ENCODE results near the gene PTGIS.
A peak's percentile ranks its signal among the peaks of the same experiment; 100 is the strongest.

Gene PTGIS

GRCh38 chr20:49579874-49580812 lies 12.2 kb upstream of the PTGIS start:
- no peak overlapping the region for H3K27ac Mint-ChIP-seq
- CTCF ChIA-PET = interaction anchor here (0.9 to 1.4 kb wide), 3 partner anchors 10 to 38 kb away, joined by 3 to 8 read pairs (median 3); no protein-coding TSS in a partner anchor
- H3K36me3 Mint-ChIP-seq = peaks cover 14% of the 10 kb centered on the region
- H3K4me3 Mint-ChIP-seq = no peak overlapping the region
- peaks cover 47% of the 10 kb centered on the region for H3K4me1 Mint-ChIP-seq
- peaks cover 16% of the 10 kb centered on the region for H3K9me3 Mint-ChIP-seq
- peaks cover 80% of the 10 kb centered on the region for H3K27me3 Mint-ChIP-seq
- no peak for DNase-seq

GRCh38 chr20:49579195-49579594 lies 11.3 kb upstream of the PTGIS start:
- Mint-ChIP-seq H3K36me3 (peaks cover 14% of the 10 kb centered on the region), H3K9me3 (peaks cover 16% of the 10 kb centered on the region), H3K4me3 (no peak overlapping the region), H3K4me1 (peaks cover 44% of the 10 kb centered on the region), H3K27me3 (peaks cover 72% of the 10 kb centered on the region), H3K27ac (no peak overlapping the region)
- no peak for DNase-seq
- CTCF ChIA-PET = interaction anchor here (0.9 to 1.4 kb wide), 2 partner anchors 29 to 37 kb away, joined by 3 to 8 read pairs; no protein-coding TSS in a partner anchor

DNA sequence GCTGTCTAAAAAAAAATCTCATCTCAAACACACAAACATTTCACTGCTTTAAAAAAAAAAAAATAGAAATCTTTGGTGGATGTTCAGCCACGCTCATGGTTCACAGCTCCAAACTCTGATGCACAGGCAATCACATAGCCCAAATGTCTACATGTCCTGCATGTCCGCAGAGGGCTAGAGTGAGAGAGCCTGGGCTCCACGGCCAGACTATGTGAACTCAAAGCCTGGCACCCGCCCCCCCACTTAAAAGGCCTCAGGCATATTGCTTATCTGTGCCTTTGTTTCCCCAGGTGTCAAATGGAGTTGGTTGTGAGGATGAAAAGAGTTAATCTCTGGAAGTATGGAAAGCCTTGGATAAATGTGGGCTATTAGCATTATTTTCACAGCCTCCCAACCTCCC lies 10.5 kb upstream of the PTGIS start:
- Mint-ChIP-seq H3K9me3 (peaks cover 16% of the 10 kb centered on the region), H3K4me3 (no peak overlapping the region), H3K4me1 (peaks cover 52% of the 10 kb centered on the region), H3K27me3 (peaks cover 70% of the 10 kb centered on the region), H3K36me3 (peaks cover 14% of the 10 kb centered on the region), H3K27ac (no peak overlapping the region)
- CTCF ChIA-PET = no interaction called here
- DNase-seq = no peak

- peaks cover 10% of the 10 kb centered on the region for H3K36me3 Mint-ChIP-seq
- H3K9me3 Mint-ChIP-seq = peaks cover 8% of the 10 kb centered on the region
- no peak overlapping the region for H3K27ac Mint-ChIP-seq
- CTCF ChIA-PET = interaction anchor here (1.7 kb wide), 1 partner anchor 36 kb away, joined by 4 read pairs; no protein-coding TSS in a partner anchor
- H3K27me3 Mint-ChIP-seq = peaks cover 73% of the 10 kb centered on the region
- no peak for DNase-seq
- H3K4me3 Mint-ChIP-seq = no peak overlapping the region
- peaks cover 62% of the 10 kb centered on the region for H3K4me1 Mint-ChIP-seq
Measured at GRCh38 chr20:49575551-49576060, 7.7 kb upstream of the PTGIS start.

GRCh38 chr20:49573900-49574416 lies 6.0 kb upstream of the PTGIS start:
- peaks cover 75% of the 10 kb centered on the region for H3K27me3 Mint-ChIP-seq
- peaks cover 10% of the 10 kb centered on the region for H3K36me3 Mint-ChIP-seq
- H3K4me1 Mint-ChIP-seq = peaks cover 62% of the 10 kb centered on the region
- no peak for DNase-seq
- peak overlapping the region; percentile 34 for H3K27ac Mint-ChIP-seq
- H3K4me3 Mint-ChIP-seq = no peak overlapping the region
- H3K9me3 Mint-ChIP-seq = peaks cover 8% of the 10 kb centered on the region
- CTCF ChIA-PET = no interaction called here

DNA sequence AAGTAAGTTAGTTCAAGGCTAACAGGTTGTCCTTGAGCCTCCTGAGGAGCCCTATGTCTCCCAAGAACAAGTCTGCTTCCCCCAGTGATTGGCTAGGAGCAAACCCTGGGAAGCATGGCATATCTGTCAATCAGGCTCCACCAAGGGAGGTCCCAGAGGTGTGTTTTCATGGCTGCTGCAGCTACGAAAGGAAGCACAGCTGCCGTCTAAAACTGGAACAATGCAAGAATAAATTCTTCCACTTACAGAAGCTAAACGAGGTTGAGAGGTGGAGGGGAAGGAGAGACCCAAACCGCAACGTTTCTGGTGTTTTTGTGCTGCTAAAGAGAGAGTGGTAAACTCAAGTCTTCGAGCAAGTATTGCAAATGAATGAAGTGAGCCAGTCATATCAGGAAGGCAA lies 4.9 kb upstream of the PTGIS start:
- Mint-ChIP-seq H3K27ac (peak overlapping the region; percentile 90), H3K27me3 (peaks cover 73% of the 10 kb centered on the region), H3K9me3 (peaks cover 8% of the 10 kb centered on the region), H3K4me3 (peak overlapping the region; percentile 18), H3K4me1 (peaks cover 60% of the 10 kb centered on the region), H3K36me3 (peaks cover 10% of the 10 kb centered on the region)
- peak; percentile 38 for DNase-seq
- CTCF ChIA-PET = interaction anchor here (1.8 kb wide), 1 partner anchor 31 kb away, joined by 7 read pairs; no protein-coding TSS in a partner anchor

DNA sequence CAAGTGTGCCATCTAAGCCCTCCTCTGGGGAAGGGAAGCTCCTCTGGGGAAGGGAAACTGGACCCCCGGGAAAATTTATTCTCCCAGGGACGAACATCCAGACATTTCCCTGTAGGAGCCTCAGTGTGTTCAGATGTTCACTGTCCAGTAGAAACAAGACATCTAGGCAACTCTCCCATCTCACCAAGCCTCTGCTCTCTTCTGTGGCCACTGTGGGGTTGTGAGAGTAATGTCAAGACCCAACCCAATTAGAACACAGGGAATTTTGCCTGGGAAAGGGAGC lies 3.6 kb upstream of the PTGIS start:
- CTCF ChIA-PET = no interaction called here
- H3K4me3 Mint-ChIP-seq = no peak overlapping the region
- H3K36me3 Mint-ChIP-seq = peaks cover 5% of the 10 kb centered on the region
- H3K4me1 Mint-ChIP-seq = peaks cover 48% of the 10 kb centered on the region
- DNase-seq = no peak
- H3K27me3 Mint-ChIP-seq = peaks cover 78% of the 10 kb centered on the region
- H3K9me3 Mint-ChIP-seq = peaks cover 6% of the 10 kb centered on the region
- H3K27ac Mint-ChIP-seq = no peak overlapping the region

GRCh38 chr20:49570828-49571552 lies 3.1 kb upstream of the PTGIS start:
- Mint-ChIP-seq H3K9me3 (peaks cover under 1% of the 10 kb centered on the region), H3K27ac (no peak overlapping the region), H3K4me1 (peaks cover 44% of the 10 kb centered on the region), H3K27me3 (peaks cover 81% of the 10 kb centered on the region), H3K4me3 (no peak overlapping the region), H3K36me3 (no peaks in the 10 kb centered on the region)
- CTCF ChIA-PET = no interaction called here
- DNase-seq = no peak

- H3K27me3 Mint-ChIP-seq = peaks cover 85% of the 10 kb centered on the region
- H3K4me1 Mint-ChIP-seq = peaks cover 43% of the 10 kb centered on the region
- H3K9me3 Mint-ChIP-seq = no peaks in the 10 kb centered on the region
- CTCF ChIA-PET = interaction anchor here (1.3 to 1.5 kb wide), 2 partner anchors 32 to 38 kb away, joined by 3 to 4 read pairs; no protein-coding TSS in a partner anchor
- H3K27ac Mint-ChIP-seq = no peak overlapping the region
- DNase-seq = no peak
- no peak overlapping the region for H3K4me3 Mint-ChIP-seq
- H3K36me3 Mint-ChIP-seq = no peaks in the 10 kb centered on the region
Measured at GRCh38 chr20:49570161-49570827, 2.4 kb upstream of the PTGIS start.

DNA sequence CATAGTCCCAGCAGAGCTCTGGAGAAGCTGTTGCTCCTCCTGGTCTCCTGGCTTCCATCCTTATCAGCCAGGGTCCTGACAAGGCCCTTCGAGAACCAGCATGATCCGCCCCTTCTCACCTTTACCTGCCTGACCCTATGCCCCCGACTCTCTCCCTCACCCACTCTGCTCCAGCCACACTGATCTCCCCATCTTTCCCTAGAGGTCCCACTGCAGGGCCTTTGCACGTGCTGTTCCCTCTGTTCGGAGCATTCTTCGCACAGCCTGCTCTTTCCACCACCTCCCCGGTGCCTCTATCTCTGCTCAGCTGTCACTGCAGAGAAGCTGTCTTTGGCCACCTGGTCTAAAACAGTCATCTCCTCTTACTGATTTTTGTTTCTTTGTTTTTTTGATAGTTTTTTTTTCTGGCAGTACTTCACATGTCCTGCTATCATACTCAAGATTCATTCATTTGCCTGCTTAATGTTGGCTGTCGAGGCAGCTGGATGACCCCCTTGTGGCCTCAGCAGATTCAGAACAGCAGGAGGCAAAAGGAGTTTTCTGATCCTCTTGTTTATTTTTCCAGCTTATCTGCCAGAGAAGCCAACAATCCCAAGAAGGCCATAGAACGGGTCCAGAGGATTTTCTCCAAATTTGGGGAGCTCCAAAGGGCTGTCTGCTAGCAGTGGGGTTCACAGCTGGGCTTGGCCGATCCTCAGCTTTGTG lies 1.6 kb upstream of the PTGIS start:
- Mint-ChIP-seq H3K36me3 (no peaks in the 10 kb centered on the region), H3K4me1 (peaks cover 43% of the 10 kb centered on the region), H3K27ac (no peak overlapping the region)

GRCh38 chr20:49568278-49569151 lies 578 bp upstream of the PTGIS start:
- Mint-ChIP-seq H3K36me3 (no peaks in the 10 kb centered on the region), H3K27me3 (peaks cover 89% of the 10 kb centered on the region), H3K9me3 (no peaks in the 10 kb centered on the region), H3K27ac (no peak overlapping the region), H3K4me1 (peaks cover 37% of the 10 kb centered on the region), H3K4me3 (no peak overlapping the region)
- no peak for DNase-seq
- CTCF ChIA-PET = interaction anchor here (1.0 to 1.5 kb wide), 3 partner anchors 27 to 40 kb away, joined by 3 to 4 read pairs (median 4); no protein-coding TSS in a partner anchor

More for the DNA sequence above, 1.6 kb upstream of the PTGIS start:
- Mint-ChIP-seq H3K9me3 (no peaks in the 10 kb centered on the region), H3K4me3 (no peak overlapping the region), H3K27me3 (peaks cover 91% of the 10 kb centered on the region)
- CTCF ChIA-PET = interaction anchor here (1.0 to 1.5 kb wide), 4 partner anchors 27 to 39 kb away, joined by 3 to 4 read pairs (median 4); no protein-coding TSS in a partner anchor
- no peak for DNase-seq

All from activated naive CD4-positive, alpha-beta T cell treated with anti-CD3 and anti-CD28 coated beads, Interleukin-2, amount 10 ng/mL, durations not matched to agents 7 days and 5 days (primary cell).